Raji (cell line): ENCODE measurements around the gene THOC1.

ENCODE experiments used
- POLR2A ChIP-seq: IDR thresholded peaks from 2 replicates; pipeline ENCODE4 v1.6.1; 2011; ENCODE audit warnings: low read depth, low read length, control low read depth; ENCODE audit not compliant: insufficient read depth

THOC1 gene

GRCh38 chr18:245282-245847, 22.5 kb downstream of the THOC1 start:
- TF ChIP-seq POLR2A: no peak

GRCh38 chr18:240175-240574, 27.7 kb downstream of the THOC1 start:
- TF ChIP-seq POLR2A: no peak

GRCh38 chr18:231563-231962, 36.3 kb downstream of the THOC1 start:
- TF ChIP-seq POLR2A: no peak

- no peak for TF ChIP-seq POLR2A
Measured at GRCh38 chr18:228586-228985, 39.3 kb downstream of the THOC1 start.

- TF ChIP-seq POLR2A: no peak
Measured at GRCh38 chr18:227902-228301, 39.9 kb downstream of the THOC1 start.

DNA sequence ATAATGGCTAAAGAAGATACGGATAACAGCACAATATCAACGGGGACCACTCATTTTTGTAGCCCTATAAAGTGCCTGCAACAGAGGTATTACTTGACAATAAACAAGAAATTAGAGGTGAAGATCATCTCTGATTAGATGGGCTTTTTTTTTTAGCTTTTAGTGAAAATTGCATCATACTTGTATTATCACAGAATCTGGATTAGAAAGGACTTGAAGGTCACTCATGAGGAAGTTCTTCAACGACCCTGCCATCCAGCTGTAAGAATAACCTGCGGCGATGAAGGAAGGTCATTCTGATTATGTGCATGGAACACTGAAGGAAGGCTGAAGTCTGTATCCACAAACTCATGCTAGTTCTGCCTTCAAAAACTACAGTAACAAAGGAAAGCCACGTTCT, 40.5 kb downstream of the THOC1 start:
- no peak for TF ChIP-seq POLR2A

GRCh38 chr18:225745-226144, 42.1 kb downstream of the THOC1 start:
- no peak for TF ChIP-seq POLR2A

DNA sequence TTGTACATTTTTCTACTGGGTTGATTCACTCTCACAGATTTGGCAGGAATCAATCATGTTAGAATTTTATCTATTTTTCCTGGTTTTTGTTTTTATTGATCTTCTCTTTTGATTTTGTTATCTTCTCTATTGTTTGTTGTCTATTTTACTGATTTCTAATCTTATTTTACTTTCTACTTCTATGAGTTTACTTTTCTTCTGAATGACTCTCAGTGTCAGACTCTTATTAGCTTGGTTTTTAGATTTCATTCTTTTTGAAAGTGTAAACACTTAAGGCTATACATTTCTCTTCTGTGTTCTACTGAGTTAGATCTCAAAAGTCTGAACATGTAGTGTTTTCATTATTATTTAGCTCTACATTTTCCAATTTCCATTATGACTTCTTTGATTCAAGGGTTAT, 47.1 kb downstream of the THOC1 start:
- TF ChIP-seq POLR2A: no peak

- no peak for TF ChIP-seq POLR2A
Measured at GRCh38 chr18:217532-218336, 50.1 kb downstream of the THOC1 start.

DNA sequence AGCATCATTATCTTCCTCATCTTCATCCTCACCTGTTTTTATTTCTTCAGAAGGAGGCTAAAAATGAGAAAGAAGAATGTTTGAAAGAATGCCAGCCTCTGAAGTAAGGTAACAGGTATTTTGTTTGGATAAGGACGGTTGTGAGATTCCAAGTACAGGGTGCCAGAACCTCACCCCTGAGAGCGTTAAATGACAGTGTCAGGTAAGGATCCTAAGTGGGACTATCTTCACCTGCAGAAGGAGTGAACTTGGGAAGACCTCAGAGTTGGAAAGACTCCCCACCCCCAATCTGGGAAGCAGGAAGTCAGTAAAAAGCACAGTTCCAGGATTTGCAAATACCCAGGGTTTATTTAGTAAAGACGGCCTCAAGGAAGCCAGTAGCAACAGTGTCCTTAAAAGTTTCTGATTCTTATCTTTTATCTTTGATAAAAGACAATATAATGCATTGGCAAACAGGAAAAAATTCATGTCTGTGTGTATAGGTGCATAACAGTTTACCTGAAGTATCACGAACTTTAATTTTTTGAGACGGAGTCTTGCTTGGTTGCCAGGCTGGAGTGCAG, 52.3 kb downstream of the THOC1 start:
- TF ChIP-seq POLR2A: no peak

DNA sequence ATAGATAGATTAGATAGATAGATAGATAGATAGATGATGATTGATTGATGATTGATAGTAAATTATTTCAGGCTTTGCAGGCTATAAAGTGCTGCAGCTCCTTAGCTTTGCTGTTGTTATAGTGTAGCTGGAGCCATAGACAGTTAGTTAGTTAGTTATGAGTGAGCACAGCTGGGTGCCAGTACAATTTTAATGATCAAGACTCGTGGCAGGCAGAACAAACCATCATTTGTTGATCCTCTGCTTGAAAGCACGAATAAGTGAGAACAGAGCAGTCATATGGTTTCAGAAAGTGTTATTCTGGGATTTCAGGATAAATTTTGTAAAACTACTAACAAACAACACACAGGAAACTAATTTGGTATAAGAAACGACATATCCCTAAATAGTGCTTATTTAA, 53.9 kb downstream of the THOC1 start:
- no peak for TF ChIP-seq POLR2A

- no peak for TF ChIP-seq POLR2A
Measured at GRCh38 chr18:213505-213904, 54.3 kb downstream of the THOC1 start.

DNA sequence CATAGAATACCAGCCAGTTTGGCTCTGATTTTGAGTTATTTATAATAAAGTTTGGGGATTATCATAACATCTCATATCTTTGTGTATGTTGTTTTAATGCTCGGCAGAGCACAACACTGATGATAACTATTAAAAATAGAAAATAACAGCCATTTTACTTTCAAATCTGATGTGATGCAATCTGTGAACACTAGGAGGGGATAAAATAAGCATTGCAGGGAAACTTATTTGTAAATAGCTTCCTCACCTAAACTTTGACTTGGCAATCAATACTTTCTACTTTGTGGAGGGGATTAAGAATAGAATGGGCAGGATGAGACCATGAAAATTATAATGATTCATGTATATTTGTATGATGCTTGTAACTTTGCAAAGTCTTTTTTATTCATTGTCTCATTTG, 55.1 kb downstream of the THOC1 start:
- no peak for TF ChIP-seq POLR2A

DNA sequence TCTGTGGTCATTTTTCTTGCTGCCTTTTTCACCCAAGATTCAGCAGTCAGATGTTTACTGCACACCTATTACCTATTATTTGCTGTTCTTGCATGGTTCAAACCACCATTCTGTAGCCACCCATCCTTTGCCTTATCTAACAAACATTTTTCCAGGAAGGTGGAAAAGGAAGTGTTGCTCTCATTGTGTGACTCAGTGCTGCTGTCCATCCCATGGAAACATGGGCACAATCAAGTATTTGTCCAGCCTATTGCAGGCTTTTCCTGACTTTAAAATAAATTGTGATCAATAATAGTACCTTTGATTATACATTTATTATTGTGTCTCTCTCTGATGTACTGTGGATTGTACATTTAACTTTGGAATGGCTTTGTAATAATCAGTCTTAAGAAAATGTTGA, 56.3 kb downstream of the THOC1 start:
- no peak for TF ChIP-seq POLR2A

DNA sequence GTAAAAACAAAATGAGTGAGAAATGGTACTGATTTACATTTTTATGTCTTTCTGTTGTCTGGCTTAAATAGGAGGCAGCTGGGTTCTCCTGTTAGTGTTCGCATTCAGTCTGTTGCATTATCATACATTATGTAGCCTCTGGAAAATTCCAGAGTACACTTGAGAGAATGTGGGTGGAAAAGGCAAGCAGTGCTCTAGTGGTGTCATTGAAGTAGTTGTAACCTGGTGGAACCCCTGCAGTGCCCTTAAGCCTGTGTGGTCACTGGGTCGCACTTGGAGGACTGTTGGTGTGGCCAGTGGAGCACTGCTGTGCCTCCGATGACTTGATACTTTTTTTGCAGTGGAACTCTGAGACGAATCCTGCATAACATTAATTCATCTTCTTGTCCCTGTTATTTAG, 57.1 kb downstream of the THOC1 start:
- TF ChIP-seq POLR2A: no peak

- no peak for TF ChIP-seq POLR2A
Measured at GRCh38 chr18:210075-210474, 57.8 kb downstream of the THOC1 start.
